CD8-positive, alpha-beta memory T cell (primary cell): ENCODE results near the gene CAPZA2. TPM values are rescaled to one million over a fixed set of nuclear protein-coding genes. Genes with fewer than 3 reads are reported as not detected.

ENCODE experiments used
- CTCF ChIA-PET: fragments of 350-600 bp; sonication (Branson Sonifier 250); formaldehyde crosslinking; loops from one replicate; lab custom pipeline; 2021; ENCODE audit warnings: antibody characterized with exemption; lab: Charles Lee
- POLR2A ChIA-PET: fragments of 350-600 bp; sonication (Branson Sonifier 250); formaldehyde crosslinking; loops from one replicate; lab custom pipeline; 2021; ENCODE audit warnings: antibody characterized with exemption; lab: Charles Lee
- DNase-seq, 5 donors: peaks; one replicate each; pipeline versions ENCODE4 v3.0.0 to v3.0.0-alpha.2; 2020 to 2022; ENCODE audit warnings: mixed read lengths in 1 of 5
- H3K27ac ChIP-seq: one replicate; pipeline ENCODE4 v1.7.0; 2013; ENCODE audit warnings: low read depth, mild to moderate bottlenecking, low read length, moderate library complexity
- H3K27me3 ChIP-seq: 2 replicates; pipeline ENCODE4 v1.7.0; 2013; ENCODE audit warnings: low read length, mild to moderate bottlenecking; ENCODE audit not compliant: insufficient read depth, poor library complexity, severe bottlenecking
- H3K36me3 ChIP-seq: 2 replicates; pipeline ENCODE4 v1.7.0; 2013; ENCODE audit warnings: mild to moderate bottlenecking, low read length, moderate library complexity; ENCODE audit not compliant: insufficient read depth
- H3K4me1 ChIP-seq: 2 replicates; pipeline ENCODE4 v1.7.0; 2013; ENCODE audit warnings: mild to moderate bottlenecking, low read length, moderate library complexity; ENCODE audit not compliant: insufficient read depth
- H3K4me3 ChIP-seq: 2 replicates; pipeline ENCODE4 v1.7.0; 2013; ENCODE audit warnings: mild to moderate bottlenecking, low read length
- H3K9me3 ChIP-seq: 2 replicates; pipeline ENCODE4 v1.7.0; 2013; ENCODE audit warnings: mild to moderate bottlenecking, low read length
- H3K27ac Mint-ChIP-seq, 8 donors: one replicate each; pipeline ENCODE4 v1.8.0; 2020 to 2021; ENCODE audit warnings: mixed read lengths in 8 of 8, mild to moderate bottlenecking in 6 of 8, inconsistent platforms in 3 of 8, moderate library complexity in 3 of 8
- H3K27me3 Mint-ChIP-seq, 2 donors: one replicate each; pipeline ENCODE4 v1.8.0; 2020 to 2021; ENCODE audit warnings: mixed read lengths in 2 of 2, mild to moderate bottlenecking in 1 of 2, moderate library complexity in 1 of 2
- H3K36me3 Mint-ChIP-seq, 3 donors: one replicate each; pipeline ENCODE4 v1.8.0; 2020 to 2021; ENCODE audit warnings: mixed read lengths in 3 of 3, inconsistent platforms in 1 of 3, mild to moderate bottlenecking in 1 of 3
- H3K4me1 Mint-ChIP-seq, 3 donors: one replicate each; pipeline ENCODE4 v1.8.0; 2020 to 2021; ENCODE audit warnings: mixed read lengths in 3 of 3, inconsistent platforms in 1 of 3, mild to moderate bottlenecking in 1 of 3
- H3K4me3 Mint-ChIP-seq, 7 donors: one replicate each; pipeline ENCODE4 v1.8.0; 2020 to 2021; ENCODE audit warnings: mixed read lengths in 7 of 7, mild to moderate bottlenecking in 6 of 7, moderate library complexity in 4 of 7, inconsistent platforms in 2 of 7
- H3K9me3 Mint-ChIP-seq, 5 donors: one replicate each; pipeline ENCODE4 v1.8.0; 2020 to 2022; ENCODE audit warnings: mixed read lengths in 5 of 5, mild to moderate bottlenecking in 3 of 5, moderate library complexity in 2 of 5, inconsistent platforms in 1 of 5
- polyA plus RNA-seq: library from polyadenylated mRNA; unstranded; fragments of 300-500 nt; fragmentation: Illumina TruSeq; gene quantifications from one replicate; pipeline ENCODE4 v1.2.3, GENCODE V29; 2021
- total RNA-seq, 2 experiments: library from RNA; stranded (reverse); gene quantifications; one replicate each; pipeline ENCODE4 v1.2.3, GENCODE V29; 2021

CAPZA2 gene
- total and polyA plus RNA-seq, 3 experiments from 2014 or later: 170 to 206 (median 170) TPM

DNA sequence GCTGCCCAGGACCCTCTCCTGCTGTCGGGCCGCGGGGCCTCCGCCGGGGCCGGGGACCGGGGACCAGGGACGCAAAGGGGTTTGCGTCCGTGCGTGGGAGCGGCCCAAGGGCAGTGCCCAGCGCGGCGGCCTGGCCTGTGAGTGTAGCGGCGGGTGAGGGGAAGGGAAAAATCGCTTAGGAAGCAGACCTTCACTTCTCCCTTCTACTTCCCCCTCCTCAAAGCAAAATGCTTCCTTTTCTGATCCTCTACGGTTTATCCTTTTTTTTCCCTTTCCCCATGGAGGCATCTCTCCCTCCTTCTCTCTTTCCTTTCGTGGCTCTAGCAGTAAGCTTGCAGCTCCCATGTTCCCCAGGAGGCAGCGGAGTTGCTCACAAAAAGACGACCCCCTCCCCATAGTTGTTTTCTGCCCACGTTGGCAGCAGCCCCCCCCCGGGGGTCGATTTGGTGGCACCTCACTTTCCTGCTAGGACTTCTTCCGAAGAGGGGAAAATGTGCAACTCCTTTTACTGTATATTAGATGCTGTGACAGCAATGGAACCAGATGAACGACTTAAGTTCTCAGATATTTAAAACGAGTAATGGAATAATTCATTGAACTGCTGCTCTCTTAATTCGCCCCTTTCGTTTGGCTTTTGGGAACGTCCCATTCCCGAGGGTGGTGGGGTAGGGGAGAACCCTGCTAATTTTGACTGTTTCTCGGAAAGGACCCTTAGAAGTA, 724 bp downstream of the CAPZA2 start:
- H3K4me3 ChIP-seq: peak overlapping the region; percentile 72
- Mint-ChIP-seq H3K36me3 (peaks cover 0 to 10% (median 0%) of the 10 kb centered on the region in 3 donors), H3K4me1 (peaks cover 48 to 62% (median 62%) of the 10 kb centered on the region in 3 donors), H3K27ac (peak overlapping the region; percentile 68 to 99 (median 96)), H3K9me3 (no peaks in the 10 kb centered on the region), H3K27me3 (peaks cover 2 to 9% of the 10 kb centered on the region in 2 donors), H3K4me3 (peak overlapping the region; percentile 91 to 98 (median 97))
- no peaks in the 10 kb centered on the region for H3K36me3 ChIP-seq
- H3K27me3 ChIP-seq: no peaks in the 10 kb centered on the region
- H3K27ac ChIP-seq: peak overlapping the region; percentile 81
- H3K9me3 ChIP-seq: no peaks in the 10 kb centered on the region
- ChIA-PET CTCF (no interaction called here), POLR2A (no interaction called here)
- peak in 2 of 5 donors; percentile 10 to 47 for DNase-seq
- H3K4me1 ChIP-seq: peaks cover 41% of the 10 kb centered on the region

- no peak for DNase-seq
- Mint-ChIP-seq H3K27ac (peak overlapping the region in 7 of 8 donors; percentile 20 to 98 (median 82)), H3K36me3 (peaks cover 0 to 10% (median 0%) of the 10 kb centered on the region in 3 donors), H3K27me3 (peaks cover 0 to 3% of the 10 kb centered on the region in 2 donors), H3K9me3 (no peaks in the 10 kb centered on the region), H3K4me3 (peak overlapping the region; percentile 91 to 98 (median 97)), H3K4me1 (peaks cover 51 to 68% (median 68%) of the 10 kb centered on the region in 3 donors)
- peak overlapping the region; percentile 72 for H3K4me3 ChIP-seq
- H3K27me3 ChIP-seq: no peaks in the 10 kb centered on the region
- H3K9me3 ChIP-seq: no peaks in the 10 kb centered on the region
- POLR2A ChIA-PET: no interaction called here
- CTCF ChIA-PET: no interaction called here
- no peaks in the 10 kb centered on the region for H3K36me3 ChIP-seq
- peaks cover 44% of the 10 kb centered on the region for H3K4me1 ChIP-seq
- H3K27ac ChIP-seq: peak overlapping the region; percentile 81
Measured at GRCh38 chr7:116863936-116864500, 1.6 kb downstream of the CAPZA2 start.

GRCh38 chr7:116871061-116871700, 8.8 kb downstream of the CAPZA2 start:
- POLR2A ChIA-PET: no interaction called here
- no peaks in the 10 kb centered on the region for H3K27me3 Mint-ChIP-seq
- DNase-seq: no peak
- H3K9me3 ChIP-seq: no peaks in the 10 kb centered on the region
- peaks cover 0 to 12% (median 5%) of the 10 kb centered on the region in 3 donors for H3K36me3 Mint-ChIP-seq
- peaks cover 65% of the 10 kb centered on the region for H3K4me1 ChIP-seq
- H3K9me3 Mint-ChIP-seq: no peaks in the 10 kb centered on the region
- no peaks in the 10 kb centered on the region for H3K36me3 ChIP-seq
- H3K27ac Mint-ChIP-seq: peak overlapping the region in 3 of 8 donors; percentile 21 to 26 (median 22)
- CTCF ChIA-PET: no interaction called here
- no peak overlapping the region for H3K27ac ChIP-seq
- no peak overlapping the region for H3K4me3 ChIP-seq
- no peaks in the 10 kb centered on the region for H3K27me3 ChIP-seq
- peak overlapping the region in 3 of 7 donors; percentile 4 to 5 (median 4) for H3K4me3 Mint-ChIP-seq
- peaks cover 72 to 88% (median 87%) of the 10 kb centered on the region in 3 donors for H3K4me1 Mint-ChIP-seq

DNA sequence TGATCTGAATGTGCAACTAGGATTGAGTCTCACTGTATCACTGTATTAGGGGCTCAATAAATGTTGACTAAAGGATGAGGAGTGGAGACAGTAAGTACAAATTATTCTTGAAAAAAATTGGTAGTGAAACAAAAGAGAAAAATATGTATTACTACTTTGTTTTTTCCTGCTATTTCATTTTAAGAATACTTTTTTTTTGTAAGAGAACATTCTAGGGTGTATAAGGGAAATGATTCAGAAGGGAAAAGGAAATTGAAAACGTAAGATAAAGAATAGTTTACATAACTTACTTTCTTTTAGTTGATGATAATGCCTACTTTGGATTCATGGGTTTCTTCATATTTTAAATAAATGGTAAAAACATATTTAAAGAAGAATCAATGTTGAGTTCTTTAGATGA, 9.6 kb downstream of the CAPZA2 start:
- no peaks in the 10 kb centered on the region for H3K27me3 Mint-ChIP-seq
- DNase-seq: no peak
- peak overlapping the region in 4 of 7 donors; percentile 2 to 21 (median 5) for H3K4me3 Mint-ChIP-seq
- no peak overlapping the region for H3K4me3 ChIP-seq
- peaks cover 66% of the 10 kb centered on the region for H3K4me1 ChIP-seq
- H3K27me3 ChIP-seq: no peaks in the 10 kb centered on the region
- peaks cover 4% of the 10 kb centered on the region for H3K36me3 ChIP-seq
- H3K4me1 Mint-ChIP-seq: peaks cover 65 to 80% (median 79%) of the 10 kb centered on the region in 3 donors
- H3K36me3 Mint-ChIP-seq: peaks cover 0 to 12% (median 5%) of the 10 kb centered on the region in 3 donors
- H3K27ac ChIP-seq: no peak overlapping the region
- POLR2A ChIA-PET: no interaction called here
- H3K27ac Mint-ChIP-seq: peak overlapping the region in 4 of 8 donors; percentile 6 to 26 (median 22)
- CTCF ChIA-PET: no interaction called here
- H3K9me3 Mint-ChIP-seq: no peaks in the 10 kb centered on the region
- no peaks in the 10 kb centered on the region for H3K9me3 ChIP-seq

DNA sequence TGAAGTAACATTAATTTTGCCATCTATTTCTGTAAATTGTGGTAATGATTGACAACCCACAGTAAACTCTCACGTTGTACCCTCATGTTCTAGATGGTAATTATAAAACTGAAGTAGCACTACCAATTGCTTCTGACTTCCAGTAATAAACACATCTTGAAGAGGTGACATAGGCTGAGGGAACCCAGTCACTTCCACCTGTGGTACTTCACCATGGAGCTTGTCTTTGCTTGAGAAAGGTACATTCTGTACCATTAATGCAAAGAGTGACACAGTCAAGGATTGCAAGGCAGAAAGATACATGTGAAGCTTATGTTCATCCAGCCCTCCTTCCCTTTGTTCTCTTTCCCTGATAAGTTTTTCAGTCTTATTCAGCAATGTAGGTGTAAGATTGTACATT, 11.2 kb downstream of the CAPZA2 start:
- H3K27me3 ChIP-seq: no peaks in the 10 kb centered on the region
- ChIA-PET CTCF (no interaction called here), POLR2A (no interaction called here)
- peaks cover 61% of the 10 kb centered on the region for H3K4me1 ChIP-seq
- no peak overlapping the region for H3K4me3 ChIP-seq
- peak overlapping the region in 1 of 7 donors; percentile 12 for H3K4me3 Mint-ChIP-seq
- H3K27ac ChIP-seq: no peak overlapping the region
- DNase-seq: no peak
- peaks cover 55 to 67% (median 67%) of the 10 kb centered on the region in 3 donors for H3K4me1 Mint-ChIP-seq
- no peaks in the 10 kb centered on the region for H3K9me3 ChIP-seq
- H3K27ac Mint-ChIP-seq: peak overlapping the region in 1 of 8 donors; percentile 63
- H3K27me3 Mint-ChIP-seq: no peaks in the 10 kb centered on the region
- no peaks in the 10 kb centered on the region for H3K9me3 Mint-ChIP-seq
- H3K36me3 Mint-ChIP-seq: peaks cover 0 to 10% (median 5%) of the 10 kb centered on the region in 3 donors
- peaks cover 4% of the 10 kb centered on the region for H3K36me3 ChIP-seq

DNA sequence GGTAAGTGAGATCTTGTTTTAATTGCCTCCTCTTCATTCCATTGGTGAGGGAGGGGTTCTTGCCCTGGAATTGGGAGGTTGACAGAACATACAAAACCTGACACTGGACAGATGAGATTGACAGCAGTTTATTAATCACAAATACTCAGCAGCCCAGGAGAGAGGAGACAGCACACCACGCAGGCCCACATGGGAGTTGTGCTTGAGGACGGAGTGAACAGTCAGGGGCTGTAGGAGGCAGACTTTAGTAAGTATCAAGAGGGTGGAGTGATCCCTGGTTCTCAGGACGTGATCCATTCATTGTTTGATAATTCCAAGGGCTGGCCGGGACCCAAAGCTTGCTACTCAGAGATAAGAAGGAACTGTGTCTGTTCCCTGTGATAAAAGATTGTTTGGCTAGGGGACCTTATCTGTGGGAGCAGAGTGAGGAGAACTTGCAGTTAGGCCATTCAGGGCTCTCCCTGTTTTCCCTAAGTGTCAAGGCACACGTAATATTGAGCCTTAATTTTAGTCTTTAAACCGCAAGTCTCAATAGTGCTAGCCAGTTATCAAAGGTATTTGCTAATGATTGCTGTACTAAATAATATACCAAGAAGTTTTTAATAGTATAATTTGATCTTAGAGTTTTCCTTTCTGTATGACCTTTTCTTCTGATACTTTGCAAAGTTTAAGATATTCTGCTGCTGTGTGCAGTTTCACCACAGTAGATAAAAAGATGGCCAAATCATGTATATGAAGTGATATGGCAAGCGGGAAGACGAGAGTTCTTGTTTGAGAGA, 14.5 kb downstream of the CAPZA2 start:
- no peaks in the 10 kb centered on the region for H3K27me3 Mint-ChIP-seq
- DNase-seq: no peak
- Histone ChIP-seq H3K4me1 (peaks cover 30% of the 10 kb centered on the region), H3K9me3 (no peaks in the 10 kb centered on the region), H3K27me3 (no peaks in the 10 kb centered on the region), H3K27ac (peak overlapping the region; percentile 66), H3K36me3 (peaks cover 4% of the 10 kb centered on the region), H3K4me3 (no peak overlapping the region)
- peaks cover 0 to 16% (median 7%) of the 10 kb centered on the region in 3 donors for H3K36me3 Mint-ChIP-seq
- H3K4me1 Mint-ChIP-seq: peaks cover 38 to 57% (median 48%) of the 10 kb centered on the region in 3 donors
- ChIA-PET CTCF (no interaction called here), POLR2A (no interaction called here)
- no peak overlapping the region for H3K4me3 Mint-ChIP-seq
- no peaks in the 10 kb centered on the region for H3K9me3 Mint-ChIP-seq
- H3K27ac Mint-ChIP-seq: no peak overlapping the region

DNA sequence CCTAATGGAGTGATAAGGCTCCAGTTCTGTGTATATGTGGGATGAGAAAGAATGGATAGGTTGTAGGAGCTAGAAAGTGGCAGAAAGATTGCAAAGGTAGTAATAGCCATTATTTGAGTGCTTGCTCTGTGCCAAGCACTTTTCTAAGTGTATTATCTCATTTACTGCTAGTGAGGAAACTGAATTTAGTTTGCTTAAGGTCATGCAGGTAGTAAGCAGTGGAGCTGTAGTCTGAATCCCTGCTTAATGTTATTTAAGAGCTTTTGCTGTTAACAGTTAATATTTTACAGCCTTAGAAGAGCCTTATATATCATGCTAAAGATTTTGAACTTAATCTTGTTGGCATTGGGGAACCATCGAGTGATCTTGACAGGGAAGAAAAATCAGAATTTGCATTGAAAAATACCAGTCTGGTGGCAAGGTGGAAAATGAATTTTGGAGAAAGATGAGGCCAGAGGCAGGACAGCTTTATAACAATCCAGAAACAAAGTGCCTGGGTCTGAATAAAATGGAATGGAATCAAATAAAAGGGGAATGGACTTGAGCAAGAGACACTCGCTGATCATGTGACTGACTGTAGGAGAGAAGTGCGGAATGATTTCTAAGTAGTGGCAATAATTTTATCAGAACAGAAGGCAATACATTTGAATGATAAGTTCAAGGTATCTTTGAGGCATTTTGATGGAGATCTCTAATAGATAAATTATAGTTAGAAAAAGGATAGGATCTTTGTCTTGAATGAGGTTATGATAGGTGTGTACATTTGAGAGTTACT, 15.2 kb downstream of the CAPZA2 start:
- H3K36me3 ChIP-seq: peaks cover 4% of the 10 kb centered on the region
- CTCF ChIA-PET: no interaction called here
- H3K4me1 Mint-ChIP-seq: peaks cover 34 to 58% (median 45%) of the 10 kb centered on the region in 3 donors
- no peaks in the 10 kb centered on the region for H3K9me3 Mint-ChIP-seq
- H3K4me1 ChIP-seq: peaks cover 25% of the 10 kb centered on the region
- no peak for DNase-seq
- H3K9me3 ChIP-seq: no peaks in the 10 kb centered on the region
- no peak overlapping the region for H3K4me3 Mint-ChIP-seq
- peaks cover 0 to 16% (median 7%) of the 10 kb centered on the region in 3 donors for H3K36me3 Mint-ChIP-seq
- no peak overlapping the region for H3K4me3 ChIP-seq
- POLR2A ChIA-PET: no interaction called here
- H3K27me3 Mint-ChIP-seq: no peaks in the 10 kb centered on the region
- no peaks in the 10 kb centered on the region for H3K27me3 ChIP-seq
- H3K27ac ChIP-seq: peak overlapping the region; percentile 66
- H3K27ac Mint-ChIP-seq: no peak overlapping the region
